Right atrium auricular region (tissue), 2 donors: ENCODE measurements around the gene UBXN10. TPM values are rescaled to one million over a fixed set of nuclear protein-coding genes. Genes with fewer than 3 reads are reported as not detected.

Source experiments
- DNase-seq: peaks from one replicate; pipeline ENCODE4 v3.0.0-alpha.2; 2019; ENCODE audit warnings: low spot score
- H3K27ac ChIP-seq, 2 donors: fragments of 200-600 bp; sonication (generic); 1 replicate in 1 of 2; 2 replicates in 1 of 2; pipeline ENCODE4 v1.5.1; 2016 to 2019
- H3K27me3 ChIP-seq, 2 donors: fragments of 200-600 bp; sonication (generic); one replicate each; pipeline versions ENCODE4 v1.5.1 to v1.6.0; 2017 to 2019
- H3K36me3 ChIP-seq: fragments of 200-600 bp; sonication (generic); one replicate; pipeline ENCODE4 v1.5.1; 2016
- H3K4me1 ChIP-seq, 2 donors: fragments of 200-600 bp; sonication (generic); one replicate each; pipeline versions ENCODE4 v1.5.1 to v1.6.0; 2017 to 2019
- H3K4me3 ChIP-seq, 2 donors: fragments of 200-600 bp; sonication (generic); 1 replicate in 1 of 2; 2 replicates in 1 of 2; pipeline ENCODE4 v1.5.1; 2017 to 2019; ENCODE audit warnings: mild to moderate bottlenecking in 1 of 2, moderate library complexity in 1 of 2
- H3K9me3 ChIP-seq, 2 donors: fragments of 200-600 bp; sonication (generic); one replicate each; pipeline ENCODE4 v1.5.1; 2019
- CTCF ChIP-seq, 2 donors: fragments of 200-600 bp; sonication (generic); IDR thresholded peaks; one replicate each; pipeline ENCODE4 v1.5.1; 2019; ENCODE audit warnings: antibody characterized with exemption in 2 of 2
- total RNA-seq, 2 donors: library from RNA; depleted of rRNA; stranded (reverse); fragments of >200 nt; gene quantifications; one replicate each; pipeline ENCODE4 v1.1.0, GENCODE V29; 2016

The UBXN10 gene
- total RNA-seq, 2 donors from 2014 or later = 2.7 to 7.3 TPM

- Histone ChIP-seq H3K27ac (peak overlapping the region in 1 of 2 donors; percentile 8), H3K9me3 (no peaks in the 10 kb centered on the region), H3K4me1 (peaks cover 0 to 78% of the 10 kb centered on the region in 2 donors), H3K4me3 (no peak overlapping the region), H3K27me3 (no peaks in the 10 kb centered on the region), H3K36me3 (no peaks in the 10 kb centered on the region)
- DNase-seq = no peak
- TF ChIP-seq CTCF (IDR thresholded peaks at IDR 0.05) = no peak
These were observed 4.6 kb downstream of the UBXN10 start for GRCh38 chr1:20190256-20191160.

- no peak for DNase-seq
- no peak for TF ChIP-seq CTCF (IDR thresholded peaks at IDR 0.05)
- Histone ChIP-seq H3K27ac (no peak overlapping the region), H3K9me3 (no peaks in the 10 kb centered on the region), H3K4me1 (peaks cover 0 to 69% of the 10 kb centered on the region in 2 donors), H3K4me3 (no peak overlapping the region), H3K36me3 (no peaks in the 10 kb centered on the region), H3K27me3 (no peaks in the 10 kb centered on the region)
These were observed 5.5 kb downstream of the UBXN10 start for GRCh38 chr1:20191266-20191825.

DNA sequence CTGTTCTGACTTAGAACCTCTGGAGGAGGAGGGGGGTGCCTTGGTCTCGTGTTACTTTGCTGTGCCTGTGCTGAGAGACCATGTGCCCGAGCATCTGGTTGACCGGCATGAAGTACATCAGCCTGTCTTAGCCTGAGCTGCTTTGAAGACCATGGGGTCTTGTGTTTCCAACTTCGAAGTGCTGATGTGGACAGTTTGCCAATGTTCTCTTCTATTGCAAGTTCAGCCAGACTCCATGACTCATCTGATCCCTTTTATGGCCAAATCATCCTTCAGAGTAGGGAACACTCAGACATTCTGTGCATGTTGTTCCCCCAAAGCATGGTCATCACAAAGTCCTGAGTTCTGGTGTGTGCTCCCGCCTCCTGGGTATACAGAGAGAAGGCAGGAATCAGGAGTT is 6.5 kb downstream of the UBXN10 start:
- Histone ChIP-seq H3K4me3 (no peak overlapping the region), H3K9me3 (no peaks in the 10 kb centered on the region), H3K36me3 (no peaks in the 10 kb centered on the region), H3K4me1 (peaks cover 0 to 59% of the 10 kb centered on the region in 2 donors), H3K27ac (peak overlapping the region in 1 of 2 donors; percentile 16), H3K27me3 (no peaks in the 10 kb centered on the region)
- no peak for TF ChIP-seq CTCF (IDR thresholded peaks at IDR 0.05)
- no peak for DNase-seq

DNA sequence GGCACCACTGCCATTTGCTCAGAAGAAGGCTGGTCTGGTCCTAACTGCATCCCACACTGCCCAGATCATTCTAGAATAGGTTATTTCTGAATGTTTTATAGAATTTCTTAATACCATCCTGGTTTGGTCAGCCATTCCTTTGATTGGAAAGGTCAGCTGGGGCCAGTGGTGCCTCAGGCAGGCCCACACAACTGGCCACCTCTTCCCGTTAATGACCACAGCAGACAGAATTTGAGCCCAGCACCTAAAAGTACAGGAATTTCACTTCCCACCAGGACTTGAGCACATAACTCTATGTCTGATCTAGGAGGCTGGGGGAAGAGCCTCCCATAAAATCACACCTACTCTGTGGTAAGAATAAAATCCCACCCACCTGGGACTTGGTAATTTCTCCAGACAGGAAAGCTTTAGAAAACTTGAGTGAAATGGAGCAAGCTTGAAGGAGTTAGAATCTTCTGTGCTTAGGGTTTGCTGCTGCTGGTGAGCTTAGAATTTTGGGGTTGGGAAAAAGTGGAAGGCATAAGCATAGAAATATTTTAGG is 7.0 kb downstream of the UBXN10 start:
- H3K4me3 ChIP-seq = no peak overlapping the region
- H3K4me1 ChIP-seq = peaks cover 0 to 57% of the 10 kb centered on the region in 2 donors
- no peaks in the 10 kb centered on the region for H3K36me3 ChIP-seq
- no peaks in the 10 kb centered on the region for H3K9me3 ChIP-seq
- peak overlapping the region in 1 of 2 donors; percentile 16 for H3K27ac ChIP-seq
- no peak for TF ChIP-seq CTCF (IDR thresholded peaks at IDR 0.05)
- H3K27me3 ChIP-seq = no peaks in the 10 kb centered on the region
- no peak for DNase-seq

GRCh38 chr1:20194224-20194623 is 8.3 kb downstream of the UBXN10 start:
- no peak overlapping the region for H3K27ac ChIP-seq
- no peaks in the 10 kb centered on the region for H3K27me3 ChIP-seq

More at GRCh38 chr1:20194224-20194623, 8.3 kb downstream of the UBXN10 start:
- no peak overlapping the region for H3K4me3 ChIP-seq
- peaks cover 0 to 44% of the 10 kb centered on the region in 2 donors for H3K4me1 ChIP-seq
- no peak for DNase-seq
- TF ChIP-seq CTCF (IDR thresholded peaks at IDR 0.05) = no peak
- no peaks in the 10 kb centered on the region for H3K9me3 ChIP-seq
- H3K36me3 ChIP-seq = no peaks in the 10 kb centered on the region
